Activated T-cell treated with anti-CD3 and anti-CD28 coated beads, Interleukin-2, amount 50 U/mL, for 48 hours (primary cell): Measurements from ENCODE around the gene ATP9A.
"Not testable (repeated sequence)": the region's sequence is repeated elsewhere in the genome, so short reads cannot be mapped to it uniquely, and the experiment has no call there.

Experiments
- DNase-seq, 2 experiments: peaks; one replicate each; pipeline ENCODE4 v3.0.0-alpha.2; 2020

ATP9A gene

DNA sequence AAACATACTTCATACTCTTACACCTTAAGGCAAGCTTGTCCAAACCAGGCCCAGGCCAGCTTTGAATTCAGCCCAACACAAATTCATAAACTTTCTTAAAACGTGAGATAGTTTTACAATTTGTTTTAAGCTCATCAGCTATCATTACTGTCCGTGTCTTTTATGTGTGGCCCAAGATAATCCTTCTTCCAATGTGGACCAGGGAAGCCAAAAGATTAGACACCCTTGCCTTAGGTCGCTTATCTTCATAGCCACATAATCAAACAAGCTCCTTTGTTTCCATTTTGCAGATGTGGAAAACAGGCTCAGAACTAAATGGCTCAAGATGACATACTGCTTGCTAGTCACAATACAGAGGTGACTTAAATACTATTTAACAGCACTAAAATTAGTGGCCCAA lies 28.1 kb upstream of the ATP9A start:
- no peak for DNase-seq

DNA sequence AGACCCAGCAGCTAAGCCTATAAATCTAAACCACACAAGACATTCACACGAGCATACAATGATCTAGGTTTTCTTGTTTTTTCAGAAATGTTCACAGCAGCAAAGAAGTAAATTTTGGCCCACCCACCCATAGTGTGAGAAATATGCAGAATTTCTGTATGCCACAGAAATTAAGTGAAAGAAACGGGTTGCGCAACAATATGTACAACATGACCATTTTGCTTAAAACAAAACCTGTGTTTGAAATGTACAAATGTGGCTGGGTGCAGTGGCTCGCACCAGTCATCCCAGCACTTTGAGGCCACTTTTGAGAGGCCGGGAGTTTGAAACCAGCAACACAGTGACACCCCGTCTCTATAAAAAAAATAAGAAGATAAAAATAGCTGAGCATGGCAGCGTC lies 24.8 kb upstream of the ATP9A start:
- no peak for DNase-seq

DNA sequence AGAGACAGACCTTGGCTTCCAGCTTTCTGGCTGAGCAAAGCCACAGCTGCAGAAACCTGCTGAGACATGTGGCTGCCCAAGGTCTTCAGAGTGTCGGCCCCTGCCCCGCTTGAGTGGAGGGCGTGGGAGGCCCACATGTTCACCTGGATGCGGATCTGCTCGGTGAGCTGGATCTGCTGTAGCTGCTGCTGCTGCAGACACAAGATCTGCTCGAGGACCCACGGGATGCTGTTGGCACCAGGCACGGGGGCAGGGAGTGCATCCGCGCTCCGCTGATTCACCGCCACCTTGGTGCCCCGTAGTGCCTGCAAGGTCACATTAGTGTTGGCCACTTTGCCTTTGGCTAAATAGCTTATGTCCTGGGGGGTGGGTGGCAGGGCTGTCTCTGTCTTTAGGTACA lies 23.4 kb upstream of the ATP9A start:
- DNase-seq, result no peak

DNA sequence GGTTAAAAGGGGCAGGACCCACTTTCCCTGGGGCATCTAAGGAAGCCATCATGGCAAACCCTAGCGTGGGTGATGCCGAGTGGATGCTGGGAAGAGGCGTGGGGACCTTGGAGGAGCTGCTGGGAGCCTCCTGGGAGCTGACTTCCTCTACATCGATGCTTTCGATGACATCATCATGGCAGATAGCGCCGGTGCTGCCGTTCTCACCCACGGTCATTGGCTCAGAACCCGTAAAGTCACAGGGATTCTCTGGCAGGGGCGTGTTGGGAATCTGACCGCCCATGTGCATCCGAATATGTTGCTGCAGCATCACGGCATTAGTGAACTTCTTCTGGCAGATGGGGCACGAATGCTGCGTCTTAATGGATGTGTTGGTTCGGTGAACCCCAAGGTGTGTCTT lies 22.1 kb upstream of the ATP9A start:
- no peak for DNase-seq

DNA sequence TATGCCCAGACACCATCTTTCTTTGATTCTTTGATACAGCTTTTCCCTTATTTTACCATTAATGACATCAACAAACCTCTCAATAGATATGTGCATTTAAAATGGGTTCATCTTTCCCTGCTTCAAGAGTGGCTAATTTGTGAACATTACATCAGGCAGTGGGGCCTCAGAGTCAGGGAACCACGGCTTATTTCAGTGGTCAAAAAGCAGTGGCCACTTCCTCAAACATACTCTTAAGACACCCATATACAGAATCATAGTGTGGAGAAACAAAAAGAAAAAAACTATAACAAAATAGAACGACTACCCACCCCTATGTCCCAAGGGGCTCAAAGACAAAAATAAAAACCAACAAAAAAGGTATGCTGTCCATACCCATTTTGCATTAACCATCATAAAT lies 21.2 kb upstream of the ATP9A start:
- DNase-seq, result no peak

DNA sequence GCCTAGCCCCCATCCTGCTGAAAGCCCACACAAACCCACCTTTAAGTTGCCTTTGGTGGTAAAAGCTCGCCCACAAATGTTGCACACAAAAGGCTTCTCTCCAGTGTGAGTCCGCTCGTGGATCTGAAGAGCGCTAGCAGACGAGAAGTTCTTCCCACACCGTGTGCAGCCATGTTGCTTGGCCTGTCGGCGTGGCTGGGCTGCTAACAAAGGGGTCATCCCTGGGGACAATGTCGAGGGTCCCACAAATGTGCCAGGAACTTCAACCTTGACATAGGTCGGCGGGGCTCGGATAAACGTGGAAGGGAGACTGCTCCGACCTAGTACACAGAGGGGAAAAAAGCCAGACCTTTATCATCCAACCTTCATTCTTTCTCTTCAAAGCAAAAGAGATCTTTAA lies 20.6 kb upstream of the ATP9A start:
- DNase-seq, result no peak

DNA sequence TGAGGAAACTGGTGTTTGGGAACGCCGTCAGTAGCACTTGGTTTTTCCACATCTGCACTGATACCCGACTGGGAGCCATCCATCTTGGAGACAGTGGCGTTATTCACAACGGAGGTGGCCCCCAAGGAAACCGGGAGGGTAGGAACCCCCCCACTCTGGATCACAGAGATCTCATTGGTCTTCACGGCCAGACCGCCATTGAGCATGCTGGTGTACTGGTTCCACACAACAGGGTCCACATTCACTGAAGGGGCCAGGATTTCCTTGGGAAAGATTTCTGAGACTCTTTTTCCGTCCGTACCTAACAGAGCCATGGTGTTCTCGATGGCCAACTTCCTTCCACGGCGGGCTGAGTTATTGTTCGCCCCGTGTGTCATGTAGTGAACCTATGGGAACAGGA lies 16.1 kb upstream of the ATP9A start:
- DNase-seq, result no peak

DNA sequence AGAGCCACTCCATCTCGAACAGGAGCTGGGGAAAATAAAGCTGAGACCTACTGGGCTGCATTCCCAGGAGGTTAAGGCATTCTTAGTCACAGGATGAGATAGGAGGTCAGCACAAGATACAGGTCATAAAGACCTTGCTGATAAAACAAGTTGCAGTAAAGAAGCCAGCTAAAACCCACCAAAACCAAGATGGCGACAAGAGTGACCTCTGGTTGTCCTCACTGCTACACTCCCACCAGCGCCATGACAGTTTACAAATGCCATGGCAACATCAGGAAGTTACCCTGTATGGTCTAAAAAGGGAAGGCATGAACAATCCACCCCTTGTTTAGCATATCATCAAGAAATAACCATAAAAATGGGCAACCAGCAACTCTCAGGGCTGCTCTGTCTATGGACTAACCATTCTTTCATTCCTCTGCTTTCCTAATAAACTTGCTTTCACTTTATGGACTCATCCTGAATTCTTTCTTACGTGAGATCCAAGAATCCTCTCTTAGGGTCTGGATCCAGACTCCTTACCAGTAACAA lies 10.1 kb upstream of the ATP9A start:
- DNase-seq, result not testable (repeated sequence)

DNA sequence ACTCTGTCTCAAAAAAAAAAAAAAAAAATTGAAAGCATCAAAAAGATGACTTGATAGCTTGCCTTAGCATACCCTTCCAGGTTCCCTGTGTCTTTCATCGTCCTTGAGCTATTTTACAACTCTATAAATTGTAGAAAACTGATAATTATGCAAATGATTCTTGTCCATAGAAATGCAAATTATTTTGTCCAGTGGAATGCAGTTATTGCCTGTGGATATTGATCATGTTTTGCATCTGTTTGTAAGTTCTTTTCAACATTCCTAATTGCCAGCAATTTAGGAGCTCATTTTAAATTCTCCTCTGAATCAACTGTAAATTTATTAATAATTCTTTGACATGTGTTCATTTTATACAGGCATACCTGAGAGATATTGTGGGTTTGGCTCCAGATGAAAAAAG lies 7.1 kb upstream of the ATP9A start:
- DNase-seq, result no peak

DNA sequence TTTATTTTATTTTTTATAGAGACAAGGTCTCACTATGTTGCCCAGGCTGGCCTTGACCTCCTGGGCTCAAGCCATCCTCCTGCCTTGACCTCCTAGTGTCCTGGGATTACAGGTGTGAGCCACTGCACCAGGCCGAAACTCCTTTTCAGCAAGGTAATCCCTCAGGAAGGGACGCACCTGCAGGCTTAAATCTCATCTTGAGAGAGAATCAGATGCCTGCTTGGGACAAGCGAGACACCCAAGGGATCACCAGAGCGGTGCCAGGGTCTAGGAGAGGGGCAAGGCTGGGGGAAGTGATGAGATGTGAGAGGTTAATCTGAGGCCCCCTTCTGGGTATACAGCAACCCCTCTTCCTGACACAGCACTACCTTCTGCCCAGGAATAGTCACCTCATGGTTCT lies 4.0 kb upstream of the ATP9A start:
- DNase-seq, result no peak

DNA sequence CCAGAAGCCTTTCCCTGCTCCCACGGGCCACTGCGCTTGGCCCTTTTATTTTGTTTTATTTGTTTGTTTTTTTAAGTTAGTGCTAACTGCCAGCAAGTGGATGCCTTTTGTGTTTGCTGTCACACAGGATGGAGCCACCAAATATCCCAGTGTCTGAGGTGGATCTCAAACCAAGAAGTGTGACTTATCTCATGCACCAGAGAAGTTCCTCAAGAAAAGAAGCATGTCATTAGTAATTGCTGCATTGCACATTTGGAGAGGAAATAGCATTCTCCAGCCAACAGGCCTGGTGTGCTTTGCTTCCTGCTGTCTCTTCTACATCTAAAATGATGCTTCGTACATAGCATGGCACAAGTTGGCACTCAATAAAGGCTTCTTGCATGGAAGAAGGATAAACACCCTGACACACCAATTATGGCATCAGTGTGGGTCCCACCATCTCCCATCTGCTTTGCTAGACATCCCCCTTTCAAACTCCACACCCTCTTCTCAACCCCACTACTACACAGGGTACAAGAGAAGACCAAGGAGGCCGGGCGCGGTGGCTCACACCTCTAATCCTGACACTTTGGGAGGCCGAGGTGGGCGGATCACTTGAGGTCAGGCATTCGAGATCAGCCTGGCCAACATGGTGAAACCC lies 1.9 kb upstream of the ATP9A start:
- no peak for DNase-seq

DNA sequence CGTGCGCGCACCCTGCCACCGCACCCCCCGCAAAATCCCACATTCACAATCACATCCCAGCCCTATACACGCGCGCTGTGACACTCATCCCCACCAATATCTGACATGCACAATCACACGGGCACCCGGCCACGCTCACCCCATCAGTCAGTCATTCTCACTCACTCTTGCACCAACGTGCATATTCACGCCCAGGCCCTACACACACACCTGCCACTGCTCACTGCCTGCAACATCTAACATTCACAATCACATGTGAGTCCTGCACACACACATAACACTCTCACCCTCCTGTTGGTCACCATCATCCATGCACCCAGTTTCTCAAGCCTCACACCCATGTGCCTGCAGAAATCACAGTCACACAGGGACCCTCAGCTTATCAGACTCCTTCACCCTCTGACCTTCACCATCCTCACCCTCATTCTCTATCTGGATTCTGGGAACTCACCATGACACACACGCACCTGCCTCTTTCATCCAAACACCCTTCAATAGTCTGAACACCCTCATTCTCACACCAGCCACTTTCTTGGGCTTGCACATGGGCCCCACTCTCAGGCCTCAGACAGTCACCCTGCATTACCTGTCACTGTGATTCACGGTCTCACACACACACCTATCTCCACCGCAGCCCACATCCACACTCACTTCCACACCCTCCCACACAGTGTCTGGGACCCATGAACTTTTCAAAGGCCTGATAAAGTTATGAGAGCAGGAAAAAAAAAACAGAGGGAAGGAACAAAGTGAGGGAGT lies 748 bp upstream of the ATP9A start:
- peak; percentile 20 to 24 for DNase-seq

DNA sequence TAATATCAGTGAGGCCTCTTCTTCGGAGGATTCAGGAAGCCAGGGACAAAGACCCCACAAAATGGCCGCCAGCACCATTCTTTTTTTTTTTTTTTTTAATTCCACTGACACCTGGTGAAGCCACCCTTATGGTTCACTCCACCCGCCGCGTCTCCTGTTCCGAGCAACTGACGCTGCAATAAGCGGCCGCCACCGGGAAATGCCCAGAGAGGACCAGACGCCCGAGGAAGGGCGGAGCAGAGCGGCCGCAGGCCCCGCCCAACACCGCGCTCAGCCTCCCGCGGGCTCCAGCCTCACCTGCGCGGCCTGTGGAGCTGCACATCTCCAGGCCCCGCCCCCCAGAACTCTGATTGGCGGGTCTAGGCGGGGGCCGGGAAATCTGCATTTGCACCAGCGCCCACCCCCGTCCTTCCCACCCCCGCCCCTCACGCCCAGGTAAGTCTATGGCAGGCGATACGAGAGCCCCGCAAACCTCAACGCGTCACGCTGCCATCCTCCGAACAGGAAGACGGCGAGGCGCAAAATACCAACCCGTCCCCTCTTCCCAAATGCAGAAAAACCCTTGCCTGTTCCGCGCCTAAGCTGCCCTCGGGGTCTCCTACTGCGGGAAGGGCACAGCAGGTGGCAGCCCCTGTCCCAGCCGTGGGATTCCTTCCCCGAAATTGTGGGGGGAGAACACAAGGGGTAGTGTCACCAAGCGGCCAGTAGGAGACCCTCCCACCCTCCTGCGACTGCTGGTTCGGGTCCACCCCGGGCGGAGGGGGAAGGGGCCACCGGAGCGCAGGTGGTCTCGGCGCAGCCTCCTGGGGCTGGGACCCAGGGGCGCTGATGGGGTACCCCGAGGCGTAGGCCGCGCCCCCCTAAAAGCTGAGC lies 960 bp downstream of the ATP9A start:
- DNase-seq, result peak; percentile 63 to 74

DNA sequence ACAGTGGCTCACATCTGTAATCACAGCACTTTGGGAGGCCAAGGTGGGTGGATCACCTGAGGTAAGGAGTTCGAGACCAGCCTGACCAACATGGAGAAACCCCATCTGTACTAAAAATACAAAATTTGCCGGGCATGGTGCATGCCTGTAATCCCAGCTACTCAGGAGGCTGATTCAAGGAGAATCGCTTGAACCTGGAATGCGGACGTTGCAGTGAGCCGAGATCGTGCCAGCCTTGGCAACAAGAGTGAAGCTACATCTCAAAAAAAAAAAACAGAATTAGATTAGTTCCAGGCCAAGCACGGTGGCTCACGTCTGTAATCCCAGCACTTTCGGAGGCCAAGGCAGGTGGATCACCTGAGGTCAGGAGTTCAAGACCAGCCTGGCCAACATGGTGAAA lies 2.8 kb downstream of the ATP9A start:
- not testable (repeated sequence) for DNase-seq

DNA sequence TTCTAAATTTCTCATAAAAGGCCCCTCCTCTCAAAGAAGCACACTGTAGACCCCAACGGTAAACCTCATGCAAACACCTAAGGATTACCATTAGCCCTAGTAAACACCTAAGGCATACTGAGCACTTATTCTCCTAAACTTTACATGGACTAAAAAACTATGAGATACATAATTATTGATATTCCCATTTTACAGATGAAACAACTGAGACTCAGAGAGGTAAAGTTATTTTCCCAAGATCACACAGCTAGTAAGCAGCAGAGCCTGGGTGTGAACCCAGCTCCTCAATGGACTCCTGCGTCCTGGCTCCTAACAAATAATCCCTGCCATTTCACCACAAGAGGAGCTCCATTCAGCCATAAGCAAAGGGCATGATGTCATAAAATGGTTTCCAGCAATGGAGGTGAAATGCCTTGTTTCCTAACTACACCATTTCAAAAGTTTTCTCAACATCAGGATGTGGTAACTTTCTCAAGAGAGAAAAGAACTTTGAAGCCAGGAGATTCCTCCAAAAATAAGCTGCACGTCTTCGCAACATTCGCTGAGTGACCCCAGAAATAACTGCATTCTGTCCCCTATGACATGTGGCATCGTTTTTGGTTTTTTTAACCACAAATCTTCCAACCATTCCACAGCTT lies 4.1 kb downstream of the ATP9A start:
- DNase-seq, result no peak

DNA sequence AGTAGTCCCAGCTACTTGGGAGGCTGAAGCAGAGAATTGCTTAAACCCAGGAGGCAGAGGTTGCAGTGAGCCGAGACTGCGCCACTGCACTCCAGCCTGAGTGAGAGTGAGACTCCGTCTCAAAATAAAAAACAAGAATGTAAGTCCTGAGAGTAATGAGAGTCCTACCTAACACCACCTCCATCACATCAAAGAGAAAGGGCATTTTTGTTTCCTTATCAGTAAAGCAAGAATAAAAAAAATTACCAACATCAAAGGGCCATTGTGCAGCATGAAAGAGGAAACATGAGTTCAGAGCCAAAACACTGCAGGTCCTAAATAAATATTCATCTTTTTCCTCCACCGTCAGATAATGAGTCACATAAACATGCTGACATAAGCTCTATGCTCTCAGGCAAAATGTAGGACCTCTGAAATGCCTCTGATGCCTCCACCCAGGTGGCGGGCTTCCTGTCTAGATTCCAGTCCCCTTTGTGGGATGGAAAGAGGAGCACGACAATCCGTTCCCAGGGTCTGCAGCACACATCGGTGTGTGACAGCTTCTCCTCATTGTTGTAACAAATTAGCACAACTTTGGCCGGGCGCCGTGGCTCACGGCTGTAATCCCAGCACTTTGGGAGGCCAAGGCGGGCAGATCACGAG lies 7.2 kb downstream of the ATP9A start:
- no peak for DNase-seq

DNA sequence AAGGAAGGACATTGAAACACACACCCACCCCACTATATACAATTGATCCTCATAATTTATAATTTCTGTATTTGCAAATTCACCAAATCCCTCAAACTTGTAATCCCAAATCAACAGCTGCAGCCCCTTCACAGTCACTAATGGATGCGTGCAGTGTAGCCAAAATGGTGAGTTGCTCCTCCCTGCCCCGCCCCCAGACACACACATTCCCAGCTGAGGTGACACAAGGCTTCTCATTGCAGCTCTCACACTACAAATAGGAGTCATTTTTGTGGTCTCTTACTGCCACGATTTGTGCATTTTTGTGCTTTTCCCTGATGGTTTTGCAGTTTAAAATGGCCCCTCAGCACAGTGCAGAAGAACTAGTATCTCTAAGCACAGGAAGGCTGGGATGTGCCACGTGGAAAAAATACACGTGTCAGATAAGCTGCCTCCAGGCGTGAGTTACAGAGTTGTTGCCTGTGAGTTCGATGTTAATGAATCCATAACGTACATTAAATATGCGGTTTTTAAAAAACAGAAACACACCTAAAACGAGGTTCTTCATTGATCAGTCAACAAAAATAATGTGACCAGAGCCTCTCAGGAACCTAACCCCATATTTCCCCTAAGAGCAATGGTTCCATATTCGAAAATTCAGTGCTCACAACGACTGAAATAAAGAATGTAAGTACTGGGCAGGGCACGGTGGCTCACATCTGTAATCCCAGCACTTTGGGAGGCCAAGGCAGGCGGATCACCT lies 8.2 kb downstream of the ATP9A start:
- DNase-seq, result no peak

DNA sequence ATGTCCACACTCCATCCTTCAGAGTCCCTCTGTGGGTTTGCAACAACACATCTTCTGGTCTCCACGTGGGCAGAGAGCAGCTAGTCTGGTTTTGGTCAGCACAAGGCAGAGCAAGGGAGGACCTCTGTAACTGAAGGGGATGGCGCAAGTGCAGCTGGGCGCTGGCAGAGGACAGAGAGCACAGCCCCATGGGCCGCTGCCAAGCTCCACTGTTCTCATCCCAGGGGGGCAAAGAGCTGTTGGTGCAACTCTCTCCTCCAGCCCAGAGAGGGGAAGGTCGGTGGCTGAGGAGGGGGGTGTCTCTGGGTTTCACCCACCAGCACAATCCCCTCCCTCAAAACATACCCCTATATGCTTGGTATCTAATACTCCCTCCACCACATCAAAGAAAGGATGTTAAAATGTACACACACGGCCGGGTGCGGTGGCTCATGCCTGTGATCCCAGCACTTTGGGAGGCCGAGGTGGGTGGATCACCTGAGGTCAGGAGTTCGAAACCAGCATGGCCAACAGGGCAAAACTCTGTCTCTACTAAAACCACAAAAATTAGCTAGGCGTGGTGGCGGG lies 9.1 kb downstream of the ATP9A start:
- DNase-seq, result no peak

DNA sequence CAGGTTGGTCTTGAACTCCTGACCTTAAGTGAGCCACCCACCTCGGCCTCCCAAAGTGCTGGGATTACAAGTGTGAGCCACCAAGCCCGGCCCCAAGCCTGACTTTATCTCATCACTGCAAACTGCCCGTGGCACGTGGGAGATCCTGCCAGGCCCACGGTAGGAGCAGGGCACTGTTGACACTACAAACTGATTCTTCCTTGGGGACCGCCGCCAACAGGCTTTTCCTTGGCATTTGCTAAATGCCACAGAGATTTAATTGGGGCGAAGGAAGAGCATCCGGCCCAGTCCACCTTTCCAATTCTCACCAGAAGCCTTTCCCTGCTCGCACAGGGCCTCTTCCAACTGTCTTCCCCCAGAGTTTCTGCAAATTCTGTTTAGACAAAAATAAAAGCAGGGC lies 11.0 kb downstream of the ATP9A start:
- no peak for DNase-seq

DNA sequence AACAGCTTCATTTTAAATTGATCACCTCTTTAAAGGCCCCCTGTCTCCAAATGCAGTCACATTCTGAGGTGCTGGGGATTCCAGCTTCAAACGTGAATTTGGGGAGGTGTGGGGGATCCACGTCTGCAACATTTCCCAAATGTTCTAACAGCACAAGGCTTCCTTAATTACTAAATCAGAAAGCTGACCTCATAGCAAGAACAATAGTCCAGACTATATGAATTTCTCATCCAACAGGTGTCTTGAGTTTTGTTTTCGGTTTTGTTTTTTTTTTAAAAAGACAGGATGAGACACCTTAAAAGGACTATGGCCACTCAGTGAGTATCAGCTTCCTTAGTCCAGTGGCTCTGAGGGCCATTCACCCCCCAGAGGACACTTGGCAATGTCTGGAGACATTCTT lies 11.5 kb downstream of the ATP9A start:
- DNase-seq, result no peak

DNA sequence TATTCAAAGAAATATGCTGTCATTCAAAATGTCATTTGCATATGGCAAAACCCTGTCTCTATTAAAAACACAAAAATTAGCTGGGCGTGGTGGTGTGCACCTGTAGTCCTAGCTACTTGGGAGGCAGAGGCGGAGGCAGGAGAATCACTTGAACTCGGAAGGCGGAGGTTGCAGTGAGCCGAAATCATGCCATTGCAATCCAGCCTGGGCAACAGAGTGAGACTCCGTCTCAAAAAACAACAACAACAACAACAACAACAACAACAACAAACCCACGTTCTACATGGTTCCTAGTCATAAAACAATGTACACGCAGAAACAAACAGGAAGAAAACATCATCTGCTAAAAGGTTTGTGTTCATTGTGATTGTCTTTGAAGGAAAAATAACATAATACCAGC lies 15.0 kb downstream of the ATP9A start:
- not testable (repeated sequence) for DNase-seq
